GM10248 (cell line): Measurements from ENCODE around the gene IAH1.

ENCODE experiments used
- CTCF ChIA-PET: fragments of 300-600 bp; sonication (Branson Sonifier 250); formaldehyde crosslinking; extraction: SDS; loops from one replicate; lab custom pipeline; 2021; ENCODE audit warnings: antibody characterized with exemption; lab: Yijun Ruan, JAX
- POLR2A ChIA-PET: fragments of 350-650 bp; sonication (Branson Sonifier 250); formaldehyde crosslinking; extraction: SDS; loops from one replicate; lab custom pipeline; 2020; ENCODE audit warnings: antibody characterized with exemption; lab: Yijun Ruan, JAX
- DNase-seq: peaks from one replicate; pipeline ENCODE4 v3.0.0; 2012; ENCODE audit errors: extremely low spot score
- TF ChIP-seq, protein P1 (sequence below): IDR thresholded peaks from 2 replicates; pipeline ENCODE4 v1.5.1; 2012; ENCODE audit warnings: mild to moderate bottlenecking, low read depth; ENCODE audit errors: extremely low read depth, missing control alignments, control extremely low read depth

IAH1 gene

DNA sequence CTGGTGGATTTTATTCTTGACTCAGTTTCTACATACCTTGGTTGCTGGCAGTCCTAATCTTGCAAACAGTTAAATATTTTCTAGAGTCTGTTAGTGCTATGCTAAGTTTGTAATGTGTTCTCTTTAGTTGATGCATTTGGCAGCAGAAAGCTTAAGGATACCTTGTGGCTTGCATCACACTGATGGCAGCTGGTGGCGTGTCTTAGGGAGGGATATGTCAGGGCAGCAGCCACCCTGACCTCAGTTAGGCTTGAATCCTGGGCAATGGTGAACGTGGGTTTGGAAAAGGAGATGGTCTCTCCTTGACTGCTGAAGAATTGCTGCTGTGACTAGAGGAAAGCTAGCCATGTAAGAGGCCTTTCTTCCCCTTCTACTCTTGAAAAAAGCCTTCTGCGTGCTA is 4.2 kb downstream of the IAH1 start:
- ChIA-PET POLR2A (interaction anchor here (0.5 kb wide), 1 partner anchor 24 kb away, joined by 4 read pairs; no protein-coding TSS in a partner anchor), CTCF (interaction anchor here (0.9 kb wide), 1 partner anchor 14 kb away, joined by 3 read pairs; no protein-coding TSS in a partner anchor)
- no peak for DNase-seq
- TF ChIP-seq, protein P1, sequence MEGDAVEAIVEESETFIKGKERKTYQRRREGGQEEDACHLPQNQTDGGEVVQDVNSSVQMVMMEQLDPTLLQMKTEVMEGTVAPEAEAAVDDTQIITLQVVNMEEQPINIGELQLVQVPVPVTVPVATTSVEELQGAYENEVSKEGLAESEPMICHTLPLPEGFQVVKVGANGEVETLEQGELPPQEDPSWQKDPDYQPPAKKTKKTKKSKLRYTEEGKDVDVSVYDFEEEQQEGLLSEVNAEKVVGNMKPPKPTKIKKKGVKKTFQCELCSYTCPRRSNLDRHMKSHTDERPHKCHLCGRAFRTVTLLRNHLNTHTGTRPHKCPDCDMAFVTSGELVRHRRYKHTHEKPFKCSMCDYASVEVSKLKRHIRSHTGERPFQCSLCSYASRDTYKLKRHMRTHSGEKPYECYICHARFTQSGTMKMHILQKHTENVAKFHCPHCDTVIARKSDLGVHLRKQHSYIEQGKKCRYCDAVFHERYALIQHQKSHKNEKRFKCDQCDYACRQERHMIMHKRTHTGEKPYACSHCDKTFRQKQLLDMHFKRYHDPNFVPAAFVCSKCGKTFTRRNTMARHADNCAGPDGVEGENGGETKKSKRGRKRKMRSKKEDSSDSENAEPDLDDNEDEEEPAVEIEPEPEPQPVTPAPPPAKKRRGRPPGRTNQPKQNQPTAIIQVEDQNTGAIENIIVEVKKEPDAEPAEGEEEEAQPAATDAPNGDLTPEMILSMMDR: no peak

DNA sequence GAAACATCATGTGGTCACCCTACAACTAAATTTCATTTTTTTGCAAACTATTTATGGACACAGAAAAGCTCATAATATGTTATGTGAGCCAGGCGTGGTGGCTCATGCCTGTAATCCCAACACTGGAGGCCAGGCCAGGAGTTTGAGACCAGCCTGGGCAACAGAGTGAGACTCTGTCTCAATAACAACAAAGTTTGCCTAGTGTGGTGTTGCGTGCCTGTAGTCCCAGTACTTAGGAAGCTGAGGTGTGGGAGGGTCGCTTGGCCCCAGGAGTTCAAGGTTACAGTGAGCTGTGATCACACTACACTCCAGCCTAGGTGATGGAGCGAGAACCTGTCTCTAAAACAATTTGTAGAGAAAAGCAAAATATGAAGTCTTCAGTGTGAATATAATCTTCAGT is 5.8 kb downstream of the IAH1 start:
- POLR2A ChIA-PET: interaction anchor here (0.6 kb wide), 1 partner anchor 14 kb away, joined by 5 read pairs; no protein-coding TSS in a partner anchor
- DNase-seq: no peak
- TF ChIP-seq, protein P1: no peak
- CTCF ChIA-PET: interaction anchor here (0.8 to 1.3 kb wide), 3 partner anchors 12 to 128 kb away, joined by 3 read pairs; no protein-coding TSS in a partner anchor

DNA sequence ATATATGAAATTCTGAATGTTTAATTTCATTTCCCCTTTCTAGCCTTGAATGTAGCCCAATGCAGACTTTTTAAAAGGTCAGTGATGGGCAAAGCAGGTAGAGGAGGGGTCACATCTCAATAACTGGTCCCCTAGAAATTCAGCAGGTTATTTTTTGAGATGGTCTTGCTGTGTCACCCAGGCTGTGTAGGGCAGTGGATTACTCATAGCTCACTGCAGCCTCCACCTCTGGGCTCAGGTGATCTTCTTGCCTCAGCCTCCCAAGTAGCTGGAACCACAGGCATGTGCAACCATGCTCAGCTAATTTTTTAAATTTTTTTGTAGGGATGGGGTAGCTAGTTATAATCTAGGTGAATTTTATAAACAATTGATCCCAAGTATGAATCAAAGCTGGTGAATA is 8.8 kb downstream of the IAH1 start:
- POLR2A ChIA-PET: interaction anchor here (0.8 kb wide), 1 partner anchor 9 kb away, joined by 3 read pairs; the partner anchor contains the start of gene IAH1
- DNase-seq: no peak
- CTCF ChIA-PET: interaction anchor here (0.8 to 1.9 kb wide), 4 partner anchors 11 to 341 kb away, joined by 3 to 7 read pairs (median 4); partner anchors contain the start of gene ADAM17
- TF ChIP-seq, protein P1: no peak

DNA sequence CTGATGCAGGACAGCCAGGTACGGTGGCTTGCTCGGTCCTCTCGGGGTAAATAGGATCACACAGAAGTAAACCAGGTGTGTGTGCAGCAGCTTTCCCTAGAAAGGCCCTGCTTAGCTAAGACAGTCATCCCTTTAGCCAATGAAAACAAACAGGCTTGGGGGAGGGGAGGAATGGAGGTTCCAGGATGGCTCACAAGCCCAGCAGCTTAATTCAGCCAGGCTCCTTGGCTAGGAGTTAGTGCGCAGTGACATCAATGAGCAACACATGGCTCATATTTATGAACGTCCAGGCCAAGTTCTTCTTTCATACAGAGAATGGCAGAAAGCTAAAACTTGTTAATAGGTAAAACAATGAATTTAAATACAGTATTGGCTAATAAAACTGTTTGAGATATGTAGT is 10.2 kb downstream of the IAH1 start:
- CTCF ChIA-PET: interaction anchor here (0.6 kb wide), 1 partner anchor 15 kb away, joined by 3 read pairs; no protein-coding TSS in a partner anchor

DNA sequence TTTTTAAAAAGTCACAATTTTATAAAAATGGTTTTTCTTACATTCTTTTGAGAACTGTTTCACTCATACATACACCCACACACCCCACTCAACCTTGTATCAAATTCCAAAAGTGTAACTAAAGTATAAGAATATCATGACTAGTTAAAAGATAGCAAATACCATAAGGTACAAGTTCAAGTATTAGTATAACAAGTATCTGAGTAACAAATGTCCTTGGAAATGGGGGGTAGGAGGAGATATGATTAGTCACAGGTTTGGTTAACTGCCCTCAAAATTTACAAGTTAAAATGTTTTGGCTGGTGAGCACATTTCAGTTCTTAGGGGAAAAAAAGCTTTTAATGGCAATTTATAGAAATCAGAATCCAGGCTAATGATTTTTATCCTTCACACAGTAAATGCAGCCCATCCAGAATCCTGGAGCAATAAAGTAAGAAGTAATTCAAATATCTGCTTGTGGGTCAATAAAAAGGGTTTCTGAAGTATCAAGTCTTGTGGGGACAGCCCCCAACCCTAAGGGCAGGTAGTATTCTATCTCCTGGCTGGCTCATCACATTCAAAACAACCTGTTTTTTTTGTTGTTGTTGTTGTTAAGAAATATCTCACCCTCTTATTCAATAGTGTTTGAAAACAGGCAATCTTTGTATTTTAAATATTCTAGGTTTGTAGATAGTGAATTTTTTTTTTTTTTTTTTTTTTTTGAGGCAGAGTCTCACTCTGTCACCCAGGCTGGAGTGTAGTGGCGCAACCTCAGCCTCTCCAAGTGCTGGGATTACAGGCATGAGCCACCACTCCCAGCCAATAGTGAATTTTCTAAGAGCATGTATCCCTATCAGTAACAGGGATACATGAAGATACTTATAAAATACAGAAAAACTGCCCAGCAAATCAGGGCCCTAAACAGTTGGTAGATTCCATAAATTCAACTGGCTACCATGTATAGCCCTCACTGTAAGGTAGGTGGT is 14.5 kb downstream of the IAH1 start:
- POLR2A ChIA-PET: no interaction called here

More for the DNA sequence above, 10.2 kb downstream of the IAH1 start:
- no peak for DNase-seq
- POLR2A ChIA-PET: no interaction called here
- TF ChIP-seq, protein P1: no peak

DNA sequence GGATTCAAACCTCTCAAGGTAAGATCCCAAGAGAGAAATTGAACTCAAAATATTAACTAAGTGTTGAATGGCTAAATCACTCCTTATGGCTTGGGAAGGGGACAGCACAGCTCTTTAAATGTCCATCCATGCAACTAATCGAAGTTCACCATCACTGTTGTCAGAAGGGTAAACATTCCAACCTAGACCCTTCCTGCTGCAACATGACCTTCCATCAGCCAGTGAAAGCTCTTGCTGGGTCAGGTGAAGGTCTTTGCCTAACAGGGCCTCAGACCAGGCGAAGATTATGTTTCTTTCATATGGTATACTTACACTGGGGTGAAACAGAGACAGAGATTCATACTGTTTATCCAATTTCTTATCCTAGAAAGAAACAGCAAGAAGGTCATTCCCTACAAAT is 16.4 kb downstream of the IAH1 start:
- ChIA-PET CTCF (interaction anchor here (1.0 to 1.8 kb wide), 2 partner anchors 10 to 27 kb away, joined by 4 to 7 read pairs; no protein-coding TSS in a partner anchor), POLR2A (no interaction called here)
- TF ChIP-seq, protein P1: no peak
- DNase-seq: no peak

More for the DNA sequence above, 14.5 kb downstream of the IAH1 start:
- no peak for DNase-seq
- TF ChIP-seq, protein P1: no peak
- CTCF ChIA-PET: interaction anchor here (1.2 kb wide), 1 partner anchor 17 kb away, joined by 3 read pairs; no protein-coding TSS in a partner anchor
